HepG2 (cell line): ENCODE measurements around the gene CPNE2. TPM values are rescaled to one million over a fixed set of nuclear protein-coding genes. Genes with fewer than 3 reads are reported as not detected.

Source experiments
- CCAR2 ChIP-seq: fragments of 200-400 bp; formaldehyde crosslinking; optimal IDR thresholded peaks from 2 replicates; pipeline ENCODE3; 2018; ENCODE audit warnings: low read depth, mild to moderate bottlenecking, low read length, moderate library complexity
- FOXK1 ChIP-seq: sonication (generic); formaldehyde crosslinking; IDR thresholded peaks from 2 replicates; pipeline ENCODE4 v1.4.0; 2020; ENCODE audit warnings: low read depth, missing genetic modification reagents, borderline replicate concordance
- FUBP1 ChIP-seq: sonication (generic); formaldehyde crosslinking; IDR thresholded peaks from 2 replicates; pipeline ENCODE4 v1.5.1; 2020; ENCODE audit warnings: missing genetic modification reagents, mild to moderate bottlenecking, borderline replicate concordance
- GATAD1 ChIP-seq: IDR thresholded peaks from 2 replicates; pipeline ENCODE4 v1.6.1; 2016; ENCODE audit warnings: missing genetic modification reagents, missing compliant biosample characterization
- IKZF5 ChIP-seq: IDR thresholded peaks from 2 replicates; pipeline ENCODE4 v1.6.1; 2018; ENCODE audit warnings: missing genetic modification reagents, mild to moderate bottlenecking, missing compliant biosample characterization
- IRF1 ChIP-seq: sonication (generic); formaldehyde crosslinking; IDR thresholded peaks from 2 replicates; pipeline ENCODE4 v1.4.0; 2020; ENCODE audit warnings: low read depth, mild to moderate bottlenecking, missing genetic modification reagents
- ONECUT2 ChIP-seq: sonication (generic); formaldehyde crosslinking; IDR thresholded peaks from 2 replicates; pipeline ENCODE4 v1.4.0; 2020; ENCODE audit warnings: missing genetic modification reagents
- PRDM10 ChIP-seq: sonication (generic); formaldehyde crosslinking; IDR thresholded peaks from 2 replicates; pipeline ENCODE4 v1.4.0; 2020; ENCODE audit warnings: low read depth, missing genetic modification reagents
- RNF219 ChIP-seq: sonication (generic); formaldehyde crosslinking; IDR thresholded peaks from 2 replicates; pipeline ENCODE4 v1.5.0; 2020; ENCODE audit warnings: mild to moderate bottlenecking, missing genetic modification reagents
- STAT5B ChIP-seq: sonication (generic); formaldehyde crosslinking; IDR thresholded peaks from 2 replicates; pipeline ENCODE4 v1.4.0; 2020; ENCODE audit warnings: missing genetic modification reagents
- TEAD3 ChIP-seq: optimal IDR thresholded peaks from 2 replicates; pipeline ENCODE3; 2016; ENCODE audit warnings: borderline replicate concordance
- ZNF12 ChIP-seq: sonication (generic); formaldehyde crosslinking; IDR thresholded peaks from 2 replicates; pipeline ENCODE4 v1.5.0; 2020; ENCODE audit warnings: missing genetic modification reagents
- ZNF512 ChIP-seq: sonication (generic); formaldehyde crosslinking; IDR thresholded peaks from 2 replicates; pipeline ENCODE4 v1.4.0; 2020; ENCODE audit warnings: mild to moderate bottlenecking, missing genetic modification reagents
- ZNF691 ChIP-seq: sonication (generic); formaldehyde crosslinking; IDR thresholded peaks from 2 replicates; pipeline ENCODE4 v1.4.0; 2020; ENCODE audit warnings: missing genetic modification reagents, low read depth, mild to moderate bottlenecking, borderline replicate concordance
- ZNF83 ChIP-seq: sonication (generic); formaldehyde crosslinking; IDR thresholded peaks from 2 replicates; pipeline ENCODE4 v1.4.0; 2020; ENCODE audit warnings: missing genetic modification reagents, mild to moderate bottlenecking, borderline replicate concordance
- polyA plus RNA-seq, 8 experiments: library from polyadenylated mRNA; depleted of rRNA in 3 of 8; stranded (reverse) in 7 of 8; unstranded in 1 of 8; fragments of >200 nt; fragmentation: Illumina TruSeq in 4 of 8; extraction: Trizol in 4 of 8; gene quantifications; 2 replicates each; pipeline versions ENCODE4 v1.2.1 to v1.2.3, GENCODE V29; 2011 to 2016; ENCODE audit warnings: low read depth in 4 of 8, missing spikeins in 1 of 8, mixed read lengths in 1 of 8; ENCODE audit not compliant: insufficient read depth in 1 of 8
- total RNA-seq, 5 experiments: library from RNA; depleted of rRNA; stranded (reverse); fragments of >200 nt; fragmentation: Illumina TruSeq; extraction: Trizol; gene quantifications; 2 replicates each; pipeline ENCODE4 v1.2.3, GENCODE V29; 2016; ENCODE audit warnings: low read depth in 1 of 5

The CPNE2 gene
- total and polyA plus RNA-seq, 2 of the 13 experiments (the other 11 are each of a cell fraction or from before 2014, with no cell fraction given): 10.6 to 23.3 TPM

- TF ChIP-seq PRDM10 (CRISPR knock-in tag) (peak; percentile 16; the same call in 1 of the 2 replicates), IKZF5 (CRISPR knock-in tag) (no peak), FUBP1 (CRISPR knock-in tag) (0 out of 2 replicates have a peak, but pooled peaks have one; percentile 79), ZNF83 (CRISPR knock-in tag) (no peak), CCAR2 (no peak), ZNF12 (no peak), GATAD1 (no peak), ONECUT2 (no peak), FOXK1 (CRISPR knock-in tag) (no peak), ZNF691 (peak; percentile 48; the same call in 1 of the 2 replicates), TEAD3 (peak; percentile 36), ZNF512 (CRISPR knock-in tag) (no peak), IRF1 (no peak), STAT5B (CRISPR knock-in tag) (no peak), RNF219 (CRISPR knock-in tag) (no peak)
Observed at GRCh38 chr16:57091200-57091974, 996 bp upstream of the CPNE2 start (continued).
